KMS-11 (cell line): ENCODE results near the gene GPR150.
A peak's percentile ranks its signal among the peaks of the same experiment; 100 is the strongest.

ENCODE experiments used
- H2AFZ ChIP-seq: fragments of 200-600 bp; sonication (generic); 2 replicates; pipeline ENCODE4 v1.6.1; 2016; ENCODE audit warnings: antibody characterized with exemption, mixed run types, low read depth
- H3K27ac ChIP-seq: fragments of 200-600 bp; sonication (generic); 2 replicates; pipeline ENCODE4 v1.6.1; 2016; ENCODE audit warnings: mild to moderate bottlenecking, mixed run types
- H3K27me3 ChIP-seq: fragments of 200-600 bp; sonication (generic); 2 replicates; pipeline ENCODE4 v1.6.1; 2017; ENCODE audit warnings: mild to moderate bottlenecking, low read depth, mixed run types, moderate library complexity; ENCODE audit not compliant: insufficient read depth
- H3K36me3 ChIP-seq: fragments of 200-600 bp; sonication (generic); 2 replicates; pipeline ENCODE4 v1.6.1; 2017; ENCODE audit warnings: mild to moderate bottlenecking, mixed run types; ENCODE audit not compliant: insufficient read depth
- H3K4me1 ChIP-seq: fragments of 200-600 bp; sonication (generic); 2 replicates; pipeline ENCODE4 v1.6.1; 2016; ENCODE audit warnings: mild to moderate bottlenecking, low read depth, mixed run types; ENCODE audit not compliant: poor library complexity, severe bottlenecking
- H3K4me2 ChIP-seq: fragments of 200-600 bp; sonication (generic); 2 replicates; pipeline ENCODE4 v1.7.0; 2016; ENCODE audit warnings: mild to moderate bottlenecking, mixed run types
- H3K4me3 ChIP-seq: fragments of 200-600 bp; sonication (generic); IDR thresholded peaks from 2 replicates; pipeline ENCODE4 v1.6.1; 2017; ENCODE audit warnings: low read depth, low read length, mixed read lengths; ENCODE audit not compliant: insufficient read depth
- H3K79me2 ChIP-seq: fragments of 200-600 bp; sonication (generic); 2 replicates; pipeline ENCODE4 v1.6.1; 2016; ENCODE audit warnings: low read depth, mixed run types; ENCODE audit not compliant: insufficient read depth
- H3K9ac ChIP-seq: fragments of 200-600 bp; sonication (generic); 2 replicates; pipeline ENCODE4 v1.6.1; 2016; ENCODE audit warnings: mild to moderate bottlenecking, mixed run types
- H4K20me1 ChIP-seq: fragments of 200-600 bp; sonication (generic); 2 replicates; pipeline ENCODE4 v1.6.1; 2016; ENCODE audit warnings: mild to moderate bottlenecking, mixed run types; ENCODE audit not compliant: insufficient read depth
- TF ChIP-seq, protein P1 (sequence below): fragments of 200-600 bp; sonication (generic); conservative IDR thresholded peaks from 2 replicates; pipeline ENCODE4 v1.6.1; 2017; ENCODE audit warnings: low read depth, mild to moderate bottlenecking, antibody characterized with exemption, low read length, moderate library complexity, mixed read lengths

The GPR150 gene

DNA sequence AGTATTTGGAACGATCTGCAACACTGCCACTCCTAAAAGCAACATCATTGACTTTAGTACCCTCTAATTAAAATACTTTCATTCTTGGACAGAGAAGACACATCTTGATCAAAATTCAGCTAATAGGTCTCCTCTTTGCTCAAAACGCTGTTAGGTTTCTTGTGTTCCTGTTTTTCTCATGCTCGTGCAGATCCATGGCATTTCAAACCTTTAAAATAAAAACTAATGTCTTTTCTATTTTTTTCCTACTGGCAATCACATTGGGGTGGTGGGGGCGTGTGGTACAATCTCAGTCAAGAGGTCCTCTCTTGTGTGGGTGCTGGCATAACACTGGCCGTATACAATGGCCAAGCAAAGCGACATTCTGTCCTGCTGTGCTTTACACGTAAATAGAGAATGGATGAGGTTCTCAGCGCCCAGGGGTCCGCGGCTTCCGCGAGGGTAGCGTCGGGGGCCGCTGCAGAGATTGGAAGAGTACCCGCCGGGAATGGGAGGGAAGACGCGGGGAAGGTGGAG lies 315 bp upstream of the GPR150 start:
- peak overlapping the region; percentile 91; the same call in 1 of the 2 replicates for H3K9ac ChIP-seq
- no peak overlapping the region; the same call in 1 of the 2 replicates for H3K27ac ChIP-seq
- peak overlapping the region; percentile 86 for H3K4me2 ChIP-seq
- no peaks in the 10 kb centered on the region for H3K79me2 ChIP-seq
- peaks cover 29% of the 10 kb centered on the region for H3K4me1 ChIP-seq
- no peaks in the 10 kb centered on the region for H3K36me3 ChIP-seq
- H3K27me3 ChIP-seq: no peaks in the 10 kb centered on the region; the same call in 1 of the 2 replicates
- no peaks in the 10 kb centered on the region for H4K20me1 ChIP-seq
- H3K4me3 ChIP-seq: no peak overlapping the region
- peak overlapping the region; percentile 97 for H2AFZ ChIP-seq
- TF ChIP-seq, protein P1, sequence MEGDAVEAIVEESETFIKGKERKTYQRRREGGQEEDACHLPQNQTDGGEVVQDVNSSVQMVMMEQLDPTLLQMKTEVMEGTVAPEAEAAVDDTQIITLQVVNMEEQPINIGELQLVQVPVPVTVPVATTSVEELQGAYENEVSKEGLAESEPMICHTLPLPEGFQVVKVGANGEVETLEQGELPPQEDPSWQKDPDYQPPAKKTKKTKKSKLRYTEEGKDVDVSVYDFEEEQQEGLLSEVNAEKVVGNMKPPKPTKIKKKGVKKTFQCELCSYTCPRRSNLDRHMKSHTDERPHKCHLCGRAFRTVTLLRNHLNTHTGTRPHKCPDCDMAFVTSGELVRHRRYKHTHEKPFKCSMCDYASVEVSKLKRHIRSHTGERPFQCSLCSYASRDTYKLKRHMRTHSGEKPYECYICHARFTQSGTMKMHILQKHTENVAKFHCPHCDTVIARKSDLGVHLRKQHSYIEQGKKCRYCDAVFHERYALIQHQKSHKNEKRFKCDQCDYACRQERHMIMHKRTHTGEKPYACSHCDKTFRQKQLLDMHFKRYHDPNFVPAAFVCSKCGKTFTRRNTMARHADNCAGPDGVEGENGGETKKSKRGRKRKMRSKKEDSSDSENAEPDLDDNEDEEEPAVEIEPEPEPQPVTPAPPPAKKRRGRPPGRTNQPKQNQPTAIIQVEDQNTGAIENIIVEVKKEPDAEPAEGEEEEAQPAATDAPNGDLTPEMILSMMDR: no peak

DNA sequence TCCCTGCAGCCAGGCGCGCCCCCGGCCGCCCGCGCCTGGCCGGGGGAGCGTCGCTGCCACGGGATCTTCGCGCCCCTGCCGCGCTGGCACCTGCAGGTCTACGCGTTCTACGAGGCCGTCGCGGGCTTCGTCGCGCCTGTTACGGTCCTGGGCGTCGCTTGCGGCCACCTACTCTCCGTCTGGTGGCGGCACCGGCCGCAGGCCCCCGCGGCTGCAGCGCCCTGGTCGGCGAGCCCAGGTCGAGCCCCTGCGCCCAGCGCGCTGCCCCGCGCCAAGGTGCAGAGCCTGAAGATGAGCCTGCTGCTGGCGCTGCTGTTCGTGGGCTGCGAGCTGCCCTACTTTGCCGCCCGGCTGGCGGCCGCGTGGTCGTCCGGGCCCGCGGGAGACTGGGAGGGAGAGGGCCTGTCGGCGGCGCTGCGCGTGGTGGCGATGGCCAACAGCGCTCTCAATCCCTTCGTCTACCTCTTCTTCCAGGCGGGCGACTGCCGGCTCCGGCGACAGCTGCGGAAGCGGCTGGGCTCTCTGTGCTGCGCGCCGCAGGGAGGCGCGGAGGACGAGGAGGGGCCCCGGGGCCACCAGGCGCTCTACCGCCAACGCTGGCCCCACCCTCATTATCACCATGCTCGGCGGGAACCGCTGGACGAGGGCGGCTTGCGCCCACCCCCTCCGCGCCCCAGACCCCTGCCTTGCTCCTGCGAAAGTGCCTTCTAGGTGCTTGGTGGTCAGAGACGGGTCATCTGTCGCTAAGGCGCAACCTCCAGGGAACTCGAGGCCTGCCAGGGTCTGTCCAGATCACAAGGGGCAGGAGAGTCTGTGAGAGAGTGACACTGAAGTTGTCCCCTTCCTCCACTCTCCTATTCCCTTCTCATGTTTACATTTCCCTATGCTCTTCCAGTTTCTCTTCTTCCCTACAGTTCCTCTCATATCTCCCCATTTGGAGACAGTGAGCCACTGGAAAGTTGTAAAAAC lies 1.3 kb downstream of the GPR150 start:
- peak overlapping the region; percentile 91 for H3K9ac ChIP-seq
- H3K27me3 ChIP-seq: no peaks in the 10 kb centered on the region; the same call in 1 of the 2 replicates
- peak overlapping the region; percentile 58 for H3K4me2 ChIP-seq
- H3K79me2 ChIP-seq: no peaks in the 10 kb centered on the region
- H3K4me3 ChIP-seq: no peak overlapping the region
- TF ChIP-seq, protein P1: no peak
- peak overlapping the region; percentile 97 for H2AFZ ChIP-seq
- H4K20me1 ChIP-seq: no peaks in the 10 kb centered on the region
- peaks cover 21% of the 10 kb centered on the region for H3K4me1 ChIP-seq
- no peaks in the 10 kb centered on the region for H3K36me3 ChIP-seq
- peak overlapping the region; percentile 74 for H3K27ac ChIP-seq

DNA sequence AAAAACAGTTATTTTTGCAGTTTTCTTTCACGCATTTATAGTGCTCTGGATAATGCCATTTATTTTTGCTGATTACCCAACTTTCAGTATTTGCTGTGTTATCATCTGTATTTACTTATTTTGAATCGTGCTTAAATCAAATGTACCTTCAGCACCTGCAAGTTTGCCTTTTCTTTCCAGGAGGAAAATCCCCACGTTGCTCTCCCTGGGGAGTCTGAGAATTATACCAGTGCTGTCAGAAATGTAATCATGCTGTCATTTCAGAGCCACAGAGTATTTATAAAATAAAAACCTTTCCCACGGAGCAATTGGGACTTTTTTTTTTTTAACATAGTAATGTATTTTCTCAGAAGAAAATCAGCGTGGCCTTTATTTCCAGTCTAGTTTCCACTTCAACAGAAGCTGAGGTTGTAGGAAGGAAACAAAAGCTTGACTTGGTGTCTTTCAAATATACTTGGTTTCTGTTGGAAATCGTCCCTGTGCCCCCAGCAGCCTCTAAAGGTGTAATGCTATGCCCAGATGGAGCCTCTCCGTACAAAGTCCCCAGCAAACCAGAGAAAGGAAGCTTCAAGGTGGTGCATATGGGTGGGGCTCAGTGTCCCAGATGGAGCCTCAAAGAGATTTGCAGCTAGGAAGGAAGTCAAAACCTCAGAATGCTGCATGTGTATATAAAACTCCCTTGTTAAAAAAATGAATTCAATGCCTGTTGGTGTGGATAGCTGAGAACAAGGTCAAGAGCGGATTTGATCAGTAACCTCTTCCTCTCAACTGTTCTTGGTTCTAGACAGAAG lies 2.1 kb downstream of the GPR150 start:
- Histone ChIP-seq H3K27ac (peak overlapping the region; percentile 74; the same call in 1 of the 2 replicates), H3K9ac (peak overlapping the region; percentile 91; the same call in 1 of the 2 replicates), H3K27me3 (no peaks in the 10 kb centered on the region; the same call in 1 of the 2 replicates), H4K20me1 (no peaks in the 10 kb centered on the region), H3K4me1 (peaks cover 21% of the 10 kb centered on the region), H3K4me2 (peak overlapping the region; percentile 58), H2AFZ (peak overlapping the region; percentile 97), H3K4me3 (no peak overlapping the region), H3K79me2 (no peaks in the 10 kb centered on the region), H3K36me3 (no peaks in the 10 kb centered on the region)
- TF ChIP-seq, protein P1: no peak

DNA sequence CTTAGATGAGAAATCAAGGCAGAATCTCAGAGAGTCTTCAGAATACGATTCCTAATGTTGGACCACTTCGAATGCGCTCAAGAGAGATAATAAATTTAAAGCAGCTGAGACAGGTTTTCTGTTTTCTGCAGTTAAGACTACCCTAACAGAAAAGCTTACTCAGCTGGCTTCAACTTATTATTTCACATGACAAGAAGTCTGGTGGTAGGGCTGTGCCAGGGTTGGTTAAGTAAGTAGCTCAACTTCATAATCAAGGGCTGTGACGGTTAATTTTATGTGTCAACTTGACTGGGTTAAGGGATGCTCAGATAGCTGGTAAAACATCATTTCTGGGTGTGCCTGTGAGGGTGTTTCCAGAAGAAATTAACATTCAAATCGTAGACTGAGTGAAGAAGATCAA lies 3.8 kb downstream of the GPR150 start:
- H3K4me3 ChIP-seq: no peak overlapping the region
- no peak overlapping the region for H3K9ac ChIP-seq
- H3K4me2 ChIP-seq: no peak overlapping the region
- no peaks in the 10 kb centered on the region for H3K36me3 ChIP-seq
- H2AFZ ChIP-seq: no peak overlapping the region
- H3K27ac ChIP-seq: no peak overlapping the region
- H3K79me2 ChIP-seq: no peaks in the 10 kb centered on the region
- TF ChIP-seq, protein P1: no peak
- H3K4me1 ChIP-seq: peaks cover 21% of the 10 kb centered on the region
- H3K27me3 ChIP-seq: no peaks in the 10 kb centered on the region; the same call in 1 of the 2 replicates
- H4K20me1 ChIP-seq: no peaks in the 10 kb centered on the region
